HG03469 (cell line): Measurements from ENCODE around the gene C20orf202.

Experiments used
- ATAC-seq: cut with Tn5 transposase; IDR thresholded peaks from one replicate; pipeline ENCODE4 v1.9.1; 2021; ENCODE audit warnings: mild to moderate bottlenecking, moderate library complexity, moderate number of reproducible peaks; ENCODE audit not compliant: unreplicated experiment

The C20orf202 gene

GRCh38 chr20:1184260-1184637 lies 19.0 kb upstream of the C20orf202 start:
- ATAC-seq, result no peak

DNA sequence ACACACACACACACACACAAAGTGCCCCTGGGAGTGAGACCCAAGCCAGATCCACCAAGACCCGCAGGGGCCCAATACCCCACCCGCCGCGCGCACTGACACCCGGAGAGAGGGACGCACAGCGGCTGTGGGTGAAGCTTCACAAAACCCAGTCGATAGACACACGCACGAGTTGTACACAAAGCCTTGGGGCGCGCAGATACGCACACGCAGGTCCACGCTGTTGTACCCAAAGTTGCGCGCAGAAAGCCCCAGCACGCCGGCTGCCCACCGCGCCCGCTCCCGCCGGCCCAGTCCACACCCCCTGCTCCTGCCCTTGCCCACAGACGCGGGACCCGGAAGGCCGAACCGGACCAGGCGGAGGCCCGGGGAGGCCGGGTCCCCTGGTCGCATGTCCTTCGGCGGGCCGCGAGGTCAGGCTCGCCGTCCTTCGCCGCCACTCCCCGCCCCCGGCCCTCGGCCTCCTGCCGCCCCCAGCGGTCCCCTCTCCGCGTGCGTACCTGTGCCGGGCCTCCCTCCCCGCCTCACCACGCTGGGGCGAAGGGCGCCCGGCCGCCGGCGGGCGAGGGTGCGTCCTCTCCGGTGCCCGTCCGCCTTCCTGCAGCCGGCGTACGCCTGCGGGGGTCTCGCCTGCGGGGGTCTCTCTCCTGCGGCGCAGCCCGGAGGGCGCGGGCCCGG lies 18.5 kb upstream of the C20orf202 start, which contains the start of gene TMEM74B:
Gene TMEM74B (minus strand): TSS at position 344 of the 678 bp plus-strand sequence. CDS start 1,180 bp downstream, outside the sequence.
- ATAC-seq, result no peak

GRCh38 chr20:1185316-1185741 lies 17.9 kb upstream of the C20orf202 start:
- ATAC-seq, result no peak

DNA sequence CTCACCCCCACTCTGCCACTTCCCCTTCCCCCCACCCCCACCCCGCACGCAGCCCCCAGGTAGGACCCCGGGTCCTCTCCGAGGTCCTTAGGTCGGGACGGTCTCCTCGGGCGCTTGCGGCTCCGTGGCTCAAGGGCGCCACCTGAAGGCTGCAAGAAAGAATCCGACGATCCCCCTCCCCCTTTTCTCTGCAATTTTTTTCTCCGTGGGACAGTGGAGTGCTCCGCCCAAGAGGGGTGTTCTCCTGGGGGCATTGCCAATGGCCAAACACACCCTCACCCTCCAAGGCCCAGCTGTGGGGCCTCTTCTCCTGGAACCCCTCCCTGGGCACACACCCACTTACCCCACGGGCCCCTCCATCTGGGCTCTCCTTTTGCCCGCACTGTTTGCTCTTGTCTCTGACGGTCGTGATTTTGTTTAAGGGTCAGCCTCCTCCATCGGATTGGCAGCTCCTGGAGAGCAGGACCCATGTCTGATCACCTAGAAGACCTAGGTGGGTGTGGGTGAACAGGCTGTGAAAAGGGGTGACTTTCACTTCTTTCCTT lies 17.4 kb upstream of the C20orf202 start:
- no peak for ATAC-seq

DNA sequence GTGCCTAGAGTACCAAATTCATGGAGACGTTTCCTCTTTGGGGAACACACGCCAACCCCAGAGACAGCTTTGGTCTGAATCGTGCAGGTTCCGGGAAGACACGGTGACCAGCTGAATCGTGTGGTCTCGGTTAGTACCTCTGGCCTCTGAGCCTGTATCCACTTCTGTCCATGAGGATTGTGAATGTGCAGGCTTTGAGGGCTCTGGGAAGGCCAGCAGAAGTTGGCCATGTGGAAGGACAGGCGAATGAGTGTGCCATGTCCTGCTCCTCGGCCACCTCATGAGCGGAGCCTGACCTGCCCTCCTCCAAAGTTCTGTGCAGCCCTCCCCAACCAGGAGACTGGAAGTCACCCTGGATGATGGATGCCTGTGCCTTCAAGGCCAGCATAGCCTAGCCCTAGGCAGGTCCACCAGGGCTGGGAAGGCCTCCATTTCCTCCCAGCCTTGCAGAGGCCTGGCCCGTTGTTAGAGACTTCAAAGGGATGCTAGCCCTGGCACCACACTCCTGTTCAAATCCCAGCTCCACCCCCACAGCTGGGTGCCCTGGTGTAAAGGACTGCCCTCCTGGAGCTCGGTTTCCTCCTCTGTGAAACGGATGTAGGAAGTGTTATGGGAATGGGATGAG lies 16.8 kb upstream of the C20orf202 start:
- no peak for ATAC-seq

DNA sequence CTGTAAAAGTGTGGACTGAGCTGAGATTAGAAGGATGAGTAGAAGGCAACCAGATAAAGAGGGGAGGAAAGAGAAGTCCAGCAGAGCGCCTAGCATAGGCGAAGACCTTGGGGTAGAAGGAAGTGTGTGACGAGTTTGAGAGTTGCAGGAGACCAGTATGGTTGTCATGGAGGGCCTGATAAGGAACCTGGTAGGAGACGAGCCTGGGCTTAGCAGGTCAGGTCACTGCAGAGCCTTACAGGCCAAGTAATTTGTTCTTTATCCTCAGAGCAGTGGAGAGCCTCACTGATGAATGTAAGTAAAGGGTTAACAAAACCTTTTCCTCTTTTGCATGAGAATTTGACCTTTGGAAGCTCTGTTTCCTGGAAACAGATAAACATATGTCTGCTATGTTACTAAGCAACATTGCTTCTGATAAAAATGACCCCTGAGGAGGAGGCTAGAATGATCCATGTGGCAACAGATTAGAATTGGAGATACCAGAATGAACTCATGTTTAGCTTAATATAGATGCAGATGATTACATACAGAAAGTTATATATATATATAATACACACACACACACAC lies 15.6 kb upstream of the C20orf202 start:
- no peak for ATAC-seq

- ATAC-seq, result no peak
These were observed 14.9 kb upstream of the C20orf202 start for GRCh38 chr20:1188347-1188746.

- ATAC-seq, result no peak
These were observed 13.4 kb upstream of the C20orf202 start for GRCh38 chr20:1189827-1190226.

- ATAC-seq, result no peak
These were observed 12.4 kb upstream of the C20orf202 start for GRCh38 chr20:1190847-1191246.

DNA sequence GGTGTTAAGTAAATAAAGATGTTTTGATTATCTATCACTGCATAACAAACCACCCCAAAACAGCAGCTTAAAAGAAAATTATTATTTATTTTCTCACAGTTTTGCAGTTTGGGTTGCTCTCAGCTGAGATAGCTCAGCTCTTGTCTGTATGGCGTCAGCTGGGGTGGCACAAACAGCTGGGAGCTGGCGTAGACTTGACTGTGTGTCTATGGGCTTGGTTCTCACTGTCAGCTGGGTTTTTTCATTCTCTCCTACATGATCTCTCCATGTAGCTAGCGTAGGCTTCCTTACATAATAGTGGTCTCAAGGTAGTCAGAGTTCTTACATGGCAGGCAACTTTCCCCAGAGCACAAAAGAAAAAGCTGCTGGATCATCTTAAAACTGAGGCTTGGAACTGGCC lies 12.0 kb upstream of the C20orf202 start:
- ATAC-seq, result no peak

GRCh38 chr20:1195226-1195625 lies 8.0 kb upstream of the C20orf202 start:
- no peak for ATAC-seq

- no peak for ATAC-seq
These were observed 6.6 kb upstream of the C20orf202 start for GRCh38 chr20:1196634-1197033.

DNA sequence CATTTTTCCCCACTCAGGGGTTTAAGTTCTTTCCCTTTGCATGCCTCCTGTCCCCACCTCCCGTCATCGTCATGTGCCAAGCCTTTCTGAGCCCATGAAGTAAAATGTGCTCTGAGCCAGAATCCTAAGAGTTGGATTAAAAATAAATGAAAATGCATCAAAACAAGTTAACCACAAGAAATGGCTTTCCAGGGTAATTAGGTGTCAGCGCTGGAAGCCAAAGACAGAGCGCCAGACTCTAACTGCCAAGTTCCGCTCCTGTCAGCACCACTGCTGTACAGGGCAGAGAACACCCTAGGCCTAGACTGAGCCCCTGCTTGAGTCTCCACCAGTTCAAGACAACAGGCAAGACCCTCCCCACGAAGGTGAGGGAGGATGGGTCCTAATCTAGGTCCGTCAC lies 5.5 kb upstream of the C20orf202 start:
- ATAC-seq, result no peak

- ATAC-seq, result no peak
These were observed 4.5 kb upstream of the C20orf202 start for GRCh38 chr20:1198751-1199150.

DNA sequence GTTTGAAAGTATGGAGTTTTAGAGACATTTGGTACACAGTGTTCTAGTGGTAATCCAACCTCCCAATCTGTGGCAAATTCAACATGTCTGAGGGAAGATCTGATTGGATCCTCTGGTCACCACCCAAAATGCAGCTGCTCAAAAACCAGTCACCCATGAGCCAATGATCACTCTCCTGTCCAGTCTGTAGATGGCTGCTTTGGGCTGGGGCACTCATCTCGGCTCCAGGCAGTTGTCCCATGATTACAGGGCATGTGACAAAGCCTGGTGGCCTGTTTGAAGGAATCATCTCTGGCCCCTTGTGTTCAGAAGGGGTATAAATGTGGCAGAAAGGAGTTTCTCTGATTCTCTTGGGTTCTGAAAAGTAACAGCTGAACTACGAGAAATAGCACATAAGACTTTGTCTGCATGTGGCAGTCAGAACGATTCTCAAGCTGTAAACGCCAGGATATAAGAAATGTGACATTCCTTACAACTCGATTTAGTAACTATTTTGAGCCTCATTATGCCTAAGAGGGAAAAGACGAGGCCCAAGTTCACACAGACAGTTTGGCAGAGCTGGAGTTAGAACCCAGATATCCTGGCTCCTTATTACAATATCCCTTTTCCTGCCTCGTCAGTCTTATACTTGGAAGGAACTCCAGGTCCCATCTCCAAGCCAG lies 3.9 kb upstream of the C20orf202 start:
- ATAC-seq, result no peak

DNA sequence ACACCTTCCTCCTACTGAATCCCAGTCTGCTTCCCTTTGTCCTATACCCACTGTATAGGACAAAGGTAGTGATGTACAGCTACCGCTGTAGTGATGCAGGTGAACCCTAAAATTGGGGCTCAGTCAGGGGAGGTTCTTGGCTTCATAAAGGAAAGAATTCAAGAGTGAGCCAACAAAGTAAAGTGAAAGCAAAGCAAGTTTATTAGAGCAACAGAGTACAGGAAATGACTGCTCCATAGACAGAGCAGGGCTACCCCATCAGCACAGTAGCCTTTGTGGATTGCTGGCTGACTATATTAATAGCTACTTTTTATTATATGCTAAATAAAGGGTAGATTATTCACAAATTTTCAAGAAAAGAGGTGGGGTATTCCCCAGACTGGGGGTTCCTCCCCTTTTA lies 3.3 kb upstream of the C20orf202 start:
- ATAC-seq, result no peak

DNA sequence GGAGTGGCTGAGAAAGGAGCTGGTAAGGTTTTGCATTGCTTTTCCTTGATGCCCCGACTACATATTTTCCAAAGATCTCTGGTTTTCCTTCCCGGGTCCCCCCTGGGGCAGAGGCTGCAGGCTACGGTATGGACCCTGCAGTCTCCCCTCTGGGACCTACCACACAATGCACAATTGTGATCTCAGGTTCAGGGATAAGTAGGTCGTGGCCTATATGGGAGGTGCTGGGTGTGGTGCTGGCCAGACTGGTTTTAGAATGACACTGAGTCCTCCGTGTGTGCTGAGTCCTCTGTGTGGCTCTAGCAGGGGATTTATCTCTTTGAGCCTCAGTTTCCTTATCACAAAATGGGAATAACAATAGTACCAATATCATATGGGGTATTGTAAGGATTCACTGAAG lies 376 bp downstream of the C20orf202 start:
- no peak for ATAC-seq

- ATAC-seq, result no peak
These were observed 859 bp downstream of the C20orf202 start for GRCh38 chr20:1204113-1204512.

DNA sequence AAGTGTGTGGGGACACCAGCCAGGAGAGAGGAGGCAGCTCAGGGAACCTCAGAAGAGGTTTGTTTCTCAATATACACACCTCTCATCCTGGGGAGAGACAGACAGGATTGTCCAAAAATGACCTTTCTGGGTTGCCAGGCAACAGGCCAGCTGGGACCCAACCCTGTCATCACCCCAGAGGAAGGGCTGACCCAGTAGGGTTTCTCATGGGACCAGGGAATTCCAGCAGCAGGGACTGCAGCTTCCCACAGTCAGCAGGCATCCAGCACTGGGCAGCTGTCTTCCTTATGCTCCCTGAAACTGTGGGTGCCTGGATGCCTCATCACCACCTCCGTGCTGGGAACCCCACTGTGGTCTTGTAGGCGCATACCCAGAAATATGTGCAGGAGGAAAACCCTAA lies 1.3 kb downstream of the C20orf202 start:
- no peak for ATAC-seq

DNA sequence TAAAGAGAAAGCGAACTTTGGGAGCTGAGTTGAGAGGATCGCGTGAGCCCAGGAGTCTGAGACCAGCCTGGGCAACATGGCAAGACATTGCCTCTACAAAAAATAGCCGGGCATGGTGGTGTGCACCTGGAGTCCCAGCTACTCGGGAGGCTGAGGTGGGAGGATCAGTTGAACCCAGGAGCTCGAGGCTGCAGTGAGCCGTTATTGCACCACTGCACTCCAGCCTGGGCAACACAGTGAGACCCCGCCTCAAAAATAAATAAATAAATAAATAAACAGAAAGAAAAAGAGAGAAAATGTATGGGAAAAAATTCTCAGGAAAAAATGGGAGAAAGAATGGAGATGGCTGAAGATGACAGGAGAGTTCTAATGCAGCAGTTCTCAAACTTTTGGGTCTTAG lies 2.5 kb downstream of the C20orf202 start:
- no peak for ATAC-seq

GRCh38 chr20:1206366-1207148 lies 3.3 kb downstream of the C20orf202 start:
- ATAC-seq, result no peak
